Measurements from ENCODE around the gene RAB40C.

RAB40C gene, protein sequence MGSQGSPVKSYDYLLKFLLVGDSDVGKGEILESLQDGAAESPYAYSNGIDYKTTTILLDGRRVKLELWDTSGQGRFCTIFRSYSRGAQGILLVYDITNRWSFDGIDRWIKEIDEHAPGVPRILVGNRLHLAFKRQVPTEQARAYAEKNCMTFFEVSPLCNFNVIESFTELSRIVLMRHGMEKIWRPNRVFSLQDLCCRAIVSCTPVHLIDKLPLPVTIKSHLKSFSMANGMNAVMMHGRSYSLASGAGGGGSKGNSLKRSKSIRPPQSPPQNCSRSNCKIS

DNA sequence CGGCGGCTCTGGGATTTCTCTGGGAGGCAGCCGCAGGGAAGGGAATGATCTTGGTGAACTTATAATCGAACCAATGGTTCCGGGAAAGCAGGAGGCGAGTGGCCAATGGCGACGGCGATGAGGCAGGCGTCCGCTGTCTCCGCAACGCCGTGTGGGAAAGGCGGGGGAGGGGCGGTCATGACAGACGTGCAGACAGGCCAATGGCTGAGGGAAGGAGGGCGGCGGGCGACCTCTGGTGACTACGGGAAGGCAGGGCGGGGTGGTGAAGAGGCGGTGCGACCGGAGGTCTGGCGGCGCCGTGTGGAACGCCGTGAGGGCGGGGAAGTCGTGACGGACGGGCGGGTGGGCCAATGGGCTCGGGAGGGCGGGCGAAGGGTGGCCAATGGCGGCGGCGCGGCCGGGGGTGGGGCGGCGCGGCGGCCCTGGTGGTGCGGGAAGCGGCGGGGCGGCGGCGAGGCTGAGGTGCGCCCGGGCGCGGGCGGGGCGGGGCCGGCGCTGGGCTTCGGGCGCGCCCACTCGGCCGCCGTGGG is at the start of gene RAB40C:
RAB40C (plus strand) TSS at position 409 of the 530 bp plus-strand sequence. CDS start 226 bp downstream, outside the sequence.
- peak; percentile 97 for DNase-seq

DNA sequence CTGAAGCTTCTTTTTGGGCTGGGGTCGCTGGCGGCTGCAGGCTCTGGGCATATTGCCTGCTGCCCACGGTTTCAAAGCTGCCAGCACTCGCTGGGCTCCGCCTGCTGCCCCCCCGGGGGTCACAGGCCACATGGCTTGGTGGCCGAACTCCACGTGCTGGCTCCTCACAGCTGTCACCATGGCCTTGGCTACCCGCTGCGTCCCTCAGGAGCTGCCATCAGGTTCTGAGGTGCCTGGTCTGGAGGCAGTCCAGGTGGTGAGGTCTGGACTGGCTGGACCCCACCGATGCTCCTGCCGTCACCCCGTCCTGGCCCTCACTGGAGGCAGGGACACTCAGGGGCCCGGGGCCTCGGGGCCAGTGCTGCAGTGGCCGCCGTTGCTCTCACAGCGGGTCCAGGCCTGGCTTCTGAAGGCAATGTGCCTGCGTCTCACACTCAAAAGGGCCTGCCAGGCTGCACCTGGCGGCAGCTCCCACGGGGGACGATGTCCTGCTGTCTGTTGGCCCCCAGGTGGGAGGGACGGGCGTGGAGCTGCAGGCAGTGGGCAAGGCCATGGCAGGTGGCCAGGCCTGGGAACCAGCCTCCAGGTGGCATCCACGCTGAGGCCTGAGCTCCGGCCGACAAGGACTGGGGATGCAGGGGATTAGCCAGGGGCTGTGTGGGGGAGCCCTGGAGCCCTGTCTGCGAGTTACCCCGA is 49.1 kb upstream of the RAB40C start:
- no peak for DNase-seq

DNA sequence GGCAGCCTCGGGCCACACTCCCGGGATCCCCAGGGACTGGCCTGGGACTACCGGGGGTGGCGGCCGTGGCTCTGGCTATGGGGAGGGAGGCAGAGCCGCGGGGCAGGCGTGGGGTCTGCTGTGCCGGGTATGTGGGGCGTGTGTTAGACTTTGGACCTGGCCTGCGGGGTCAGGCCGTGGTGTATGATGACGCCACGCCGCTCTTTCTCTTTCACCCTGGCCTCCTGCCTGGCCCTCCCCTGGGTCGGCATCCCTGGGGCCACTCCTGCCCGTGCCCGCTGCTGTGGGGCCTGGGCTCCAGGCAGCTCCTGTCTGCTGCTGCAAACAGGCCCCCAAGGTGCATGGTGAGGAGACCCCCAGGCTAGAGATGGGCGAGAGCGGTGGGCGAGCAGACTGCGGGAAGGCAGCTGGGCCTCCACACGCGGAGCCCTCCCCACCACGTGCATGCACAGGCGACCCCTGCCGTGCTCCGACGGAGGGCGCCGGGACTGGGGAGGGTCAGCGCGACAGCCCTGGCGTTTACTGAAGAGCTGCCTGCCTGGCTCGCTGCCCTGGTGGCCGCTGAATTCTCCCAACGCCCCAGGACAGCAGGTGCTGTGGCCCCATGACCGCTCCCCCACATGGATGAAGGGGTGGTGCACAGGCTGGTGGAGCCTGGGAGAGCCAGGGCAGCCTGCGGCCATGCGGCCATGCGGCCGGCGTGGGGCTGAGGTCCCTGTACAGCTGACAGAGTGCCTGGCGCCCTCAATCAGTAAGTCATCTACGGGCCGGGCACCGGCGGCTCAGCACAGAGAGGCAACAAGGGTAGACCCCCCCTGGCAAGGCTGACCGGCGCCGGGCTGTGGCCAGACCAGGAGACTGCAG is 46.3 kb upstream of the RAB40C start:
- DNase-seq: no peak

DNA sequence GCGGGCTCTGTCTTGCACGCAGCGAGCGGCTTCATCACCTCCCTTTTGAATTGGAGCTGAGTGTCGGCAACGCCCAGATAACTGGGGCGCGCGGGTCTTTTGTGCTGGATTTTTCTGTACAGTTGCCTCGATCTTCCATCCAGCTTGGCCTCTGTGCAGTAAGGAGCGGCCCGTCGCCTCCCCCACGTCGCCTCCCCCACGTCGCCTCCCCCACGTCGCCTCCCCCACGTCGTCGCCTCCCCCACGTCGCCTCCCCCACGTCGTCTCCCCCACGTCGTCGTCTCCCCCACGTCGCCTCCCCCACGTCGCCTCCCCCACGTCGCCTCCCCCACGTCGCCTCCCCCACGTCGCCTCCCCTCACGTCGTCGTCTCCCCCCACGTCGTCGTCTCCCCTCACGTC is 45.3 kb upstream of the RAB40C start:
- no peak for DNase-seq

DNA sequence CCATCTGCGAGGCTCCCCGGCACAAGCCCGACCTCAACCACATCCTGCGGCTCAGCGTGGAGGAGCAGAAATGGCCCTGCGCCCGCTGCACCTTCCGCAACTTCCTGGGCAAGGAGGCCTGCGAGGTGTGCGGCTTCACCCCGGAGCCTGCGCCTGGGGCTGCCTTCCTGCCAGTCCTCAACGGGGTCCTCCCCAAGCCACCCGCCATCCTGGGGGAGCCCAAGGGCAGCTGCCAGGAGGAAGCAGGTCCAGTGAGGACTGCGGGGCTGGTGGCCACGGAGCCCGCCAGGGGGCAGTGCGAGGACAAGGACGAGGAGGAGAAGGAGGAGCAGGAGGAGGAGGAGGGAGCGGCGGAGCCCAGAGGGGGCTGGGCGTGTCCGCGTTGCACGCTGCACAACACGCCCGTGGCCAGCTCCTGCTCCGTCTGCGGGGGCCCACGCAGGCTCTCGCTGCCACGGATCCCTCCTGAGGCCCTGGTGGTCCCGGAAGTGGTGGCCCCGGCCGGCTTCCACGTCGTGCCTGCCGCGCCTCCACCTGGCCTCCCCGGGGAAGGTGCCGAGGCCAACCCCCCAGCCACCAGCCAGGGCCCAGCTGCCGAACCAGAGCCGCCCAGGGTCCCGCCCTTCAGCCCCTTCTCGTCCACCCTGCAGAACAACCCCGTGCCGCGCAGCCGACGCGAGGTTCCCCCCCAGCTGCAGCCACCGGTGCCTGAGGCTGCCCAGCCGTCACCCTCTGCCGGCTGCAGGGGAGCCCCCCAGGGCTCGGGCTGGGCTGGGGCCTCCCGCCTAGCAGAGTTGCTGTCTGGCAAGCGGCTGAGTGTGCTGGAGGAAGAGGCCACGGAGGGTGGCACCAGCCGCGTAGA is 42.7 kb upstream of the RAB40C start:
- DNase-seq: peak; percentile 25

DNA sequence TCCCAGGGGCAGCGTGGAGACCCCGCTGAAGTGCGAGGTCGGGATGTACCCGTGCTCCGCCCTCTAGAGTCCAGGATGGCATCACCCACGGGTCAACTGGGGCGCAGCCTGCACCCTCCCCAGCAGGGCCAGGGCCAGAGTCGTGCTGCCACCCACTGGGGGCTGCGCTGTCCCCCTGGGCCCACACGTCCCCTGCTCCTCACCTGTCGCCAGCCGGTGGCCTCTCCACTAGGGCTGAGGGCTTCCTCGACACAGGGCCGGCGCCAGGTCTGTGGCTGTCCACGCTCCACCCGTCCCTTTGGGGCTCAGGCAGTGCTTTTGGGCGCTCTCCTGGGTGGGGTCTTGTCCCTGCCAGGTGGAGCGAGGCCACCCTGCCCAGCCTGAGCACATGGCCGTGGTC is 41.3 kb upstream of the RAB40C start:
- DNase-seq: no peak

DNA sequence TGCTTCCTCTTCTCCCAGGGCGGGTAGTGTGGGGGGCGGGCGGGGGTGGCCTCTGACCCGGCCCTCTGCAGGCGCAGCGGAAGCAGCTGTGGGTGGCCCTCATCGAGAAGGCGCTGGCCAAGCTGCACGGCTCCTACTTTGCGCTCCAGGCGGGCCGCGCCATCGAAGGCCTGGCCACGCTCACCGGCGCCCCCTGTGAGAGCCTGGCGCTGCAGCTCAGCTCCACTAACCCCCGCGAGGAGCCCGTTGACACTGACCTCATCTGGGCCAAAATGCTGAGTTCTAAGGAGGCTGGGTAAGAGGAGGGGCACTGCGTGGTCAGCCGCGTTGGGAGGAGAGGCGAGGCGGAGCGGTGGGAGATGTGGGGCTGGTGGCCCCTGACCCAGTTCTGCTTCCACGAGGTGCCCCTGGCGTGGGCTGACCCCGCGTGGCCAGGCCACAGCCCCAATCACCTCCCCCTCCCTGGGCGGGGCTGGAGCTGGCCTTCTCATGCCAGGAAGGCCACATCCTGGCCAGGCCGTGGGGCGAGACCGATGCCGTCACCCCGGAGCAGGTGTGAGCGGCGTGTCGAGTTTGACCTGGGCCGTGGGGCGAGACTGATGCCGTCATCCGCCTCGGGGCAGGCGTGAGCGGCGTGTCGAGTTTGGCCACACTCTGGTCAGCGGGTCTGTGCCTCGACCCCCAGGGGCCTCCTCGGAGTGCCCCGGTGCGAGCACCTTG is 40.2 kb upstream of the RAB40C start:
- DNase-seq: no peak

DNA sequence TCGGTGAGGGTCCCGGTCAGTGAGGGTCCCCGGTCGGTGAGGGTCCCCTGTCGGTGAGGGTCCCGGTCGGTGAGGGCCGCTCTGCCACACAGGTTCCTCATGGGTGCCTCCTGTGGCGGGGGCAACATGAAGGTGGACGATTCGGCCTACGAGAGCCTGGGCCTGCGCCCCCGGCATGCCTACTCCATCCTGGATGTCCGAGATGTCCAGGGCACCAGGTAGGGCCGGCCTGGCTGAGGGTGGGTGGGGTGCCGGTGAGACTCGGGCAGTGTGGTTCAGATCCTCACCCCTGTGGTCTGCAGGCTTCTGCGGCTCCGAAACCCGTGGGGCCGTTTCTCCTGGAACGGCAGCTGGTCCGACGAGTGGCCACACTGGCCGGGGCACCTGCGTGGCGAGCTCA is 38.7 kb upstream of the RAB40C start:
- no peak for DNase-seq

DNA sequence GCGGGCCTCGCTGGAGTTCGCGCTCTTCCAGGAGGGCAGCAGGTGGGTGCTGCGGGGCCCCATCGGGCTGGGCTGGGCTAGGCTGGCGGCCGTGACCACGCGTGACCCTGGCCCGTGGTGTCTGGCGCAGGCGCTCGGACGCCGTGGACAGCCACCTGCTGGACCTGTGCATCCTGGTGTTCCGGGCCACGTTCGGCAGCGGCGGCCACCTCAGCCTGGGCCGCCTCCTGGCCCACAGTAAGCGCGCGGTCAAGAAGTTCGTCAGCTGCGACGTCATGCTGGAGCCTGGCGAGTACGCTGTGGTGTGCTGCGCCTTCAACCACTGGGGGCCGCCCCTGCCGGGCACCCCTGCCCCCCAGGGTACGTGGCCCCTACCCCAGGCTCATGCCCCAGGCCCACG is 37.7 kb upstream of the RAB40C start:
- DNase-seq: no peak

DNA sequence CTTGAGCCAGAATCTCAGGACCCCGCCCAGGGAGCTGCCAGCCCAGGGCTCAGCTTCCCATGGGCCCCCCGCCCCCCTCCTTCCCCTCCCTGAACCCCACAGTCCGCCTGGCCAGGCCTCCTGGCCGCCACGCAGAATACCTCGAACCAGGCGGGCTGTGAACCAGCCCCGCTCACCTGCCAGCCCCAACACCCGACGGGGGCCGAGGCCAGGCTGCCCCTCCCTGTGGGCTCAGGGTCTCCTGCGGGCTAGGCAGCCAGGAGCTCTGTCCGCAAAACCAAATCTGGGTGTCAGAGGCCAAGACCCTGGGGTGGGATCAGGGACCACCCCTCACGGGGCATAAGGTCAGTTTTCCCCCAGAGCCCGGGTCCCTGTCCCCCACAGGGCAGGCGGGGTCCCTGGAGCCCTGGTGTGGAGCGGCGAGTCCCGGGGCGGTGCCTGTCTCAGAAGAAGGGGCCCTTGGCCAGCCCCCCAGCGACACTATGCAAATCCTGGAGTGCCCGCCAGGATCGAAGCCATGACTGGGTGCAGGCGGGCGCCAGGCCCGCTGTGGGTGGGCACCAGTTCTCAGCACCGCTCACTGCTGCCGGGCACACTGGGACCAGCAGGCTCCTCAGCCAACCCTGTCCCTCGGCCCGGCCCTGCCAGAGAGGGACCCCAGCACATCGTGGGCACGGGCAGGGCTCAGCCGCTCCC is 36.1 kb upstream of the RAB40C start:
- no peak for DNase-seq

DNA sequence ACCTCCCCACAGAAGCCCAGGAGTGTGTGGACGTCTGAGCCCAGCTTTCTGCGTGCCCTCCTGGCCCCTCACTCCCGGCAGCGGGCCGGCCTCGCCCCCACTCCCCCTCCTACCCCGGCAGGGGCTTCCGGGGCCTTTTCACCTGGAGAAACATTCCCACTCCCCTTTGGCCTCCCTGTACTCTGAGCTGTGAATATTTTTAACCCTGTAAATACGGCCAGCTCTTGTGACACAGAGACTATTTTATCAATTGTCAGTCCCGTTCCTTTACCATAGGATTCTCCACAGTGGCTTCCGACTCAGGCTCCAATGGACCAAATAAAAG is 35.6 kb upstream of the RAB40C start:
- no peak for DNase-seq

DNA sequence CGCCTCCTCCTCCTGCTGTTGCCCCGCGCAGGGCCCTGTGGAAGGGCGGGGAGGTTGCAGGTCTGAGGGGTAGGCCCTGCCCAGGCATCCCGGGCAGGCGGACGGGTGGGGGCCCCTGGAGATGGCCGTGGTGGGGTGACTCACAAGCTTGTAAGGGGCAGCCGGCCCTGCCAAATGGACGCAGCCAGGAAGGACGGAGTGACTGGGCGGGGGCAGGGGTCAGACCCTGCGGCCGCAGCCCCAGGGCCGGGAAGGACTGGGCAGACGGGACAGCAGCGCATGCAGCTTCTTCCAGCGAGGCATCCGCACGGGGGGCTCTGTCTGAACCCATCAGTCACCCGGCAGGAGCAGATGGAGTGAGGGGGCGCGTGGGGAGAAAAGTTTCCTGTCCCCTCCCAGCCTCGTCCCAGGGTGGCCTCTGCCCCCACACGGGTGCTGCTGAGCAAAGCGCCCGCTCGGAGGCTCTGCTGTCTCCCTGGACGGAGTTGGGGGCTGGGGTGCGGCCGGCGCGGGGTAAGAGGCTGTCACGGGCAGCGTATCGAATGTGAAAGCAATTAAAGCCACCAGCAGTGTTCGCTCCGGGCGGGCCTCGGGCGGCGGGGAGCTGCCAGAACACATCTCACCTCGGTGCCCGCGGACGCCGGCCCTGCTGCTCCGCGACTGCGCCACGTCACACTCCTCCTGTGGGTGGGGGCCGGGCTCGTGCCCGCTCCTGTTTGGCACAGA is 35.1 kb upstream of the RAB40C start:
- DNase-seq: peak; percentile 10

DNA sequence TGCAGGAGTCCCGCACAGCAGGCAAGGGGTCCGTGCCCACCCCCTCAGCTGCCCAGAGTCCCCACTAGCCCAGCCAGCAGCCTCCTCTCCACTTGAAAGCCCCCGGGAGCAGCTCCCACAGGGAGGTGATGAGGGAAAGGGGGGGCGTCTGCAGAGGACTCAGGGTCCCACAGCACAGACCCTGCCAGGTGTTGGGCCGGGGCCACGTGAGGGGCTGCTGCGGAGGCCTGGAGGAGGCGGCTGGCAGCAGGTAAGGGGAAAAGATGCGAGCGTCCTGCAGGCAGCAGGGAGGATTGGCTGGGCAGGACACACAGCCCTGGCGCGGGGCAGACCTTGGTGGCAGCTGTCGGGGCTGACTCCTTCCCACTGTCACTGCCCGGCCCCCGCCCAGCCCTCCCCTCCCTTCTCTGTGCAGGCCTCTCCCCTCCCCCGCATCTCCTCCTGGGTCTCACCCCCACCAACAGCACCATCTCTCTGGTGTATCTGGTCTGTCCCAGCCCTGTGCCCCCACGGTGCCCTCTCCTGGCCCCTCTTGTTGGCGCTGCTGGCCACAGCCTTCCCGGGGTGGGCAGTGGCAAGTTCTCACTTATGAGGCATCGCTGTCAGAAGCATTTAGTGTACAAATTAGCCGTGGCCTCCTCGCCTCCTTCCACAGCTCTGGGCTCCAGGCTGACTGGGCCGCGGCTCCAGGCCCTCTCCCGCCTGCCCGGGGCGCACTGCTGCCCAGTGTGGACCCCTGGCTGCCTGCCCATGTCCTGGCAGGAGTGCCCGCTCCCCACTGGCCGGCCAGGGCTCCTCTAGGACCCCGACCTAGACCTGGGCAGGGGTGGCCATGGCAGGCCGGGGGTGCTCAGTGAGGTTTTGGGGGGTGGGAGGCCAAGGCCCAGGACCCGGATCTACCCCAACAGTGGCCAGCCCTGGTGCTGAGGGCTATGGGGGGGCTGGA is 34.1 kb upstream of the RAB40C start:
- no peak for DNase-seq

DNA sequence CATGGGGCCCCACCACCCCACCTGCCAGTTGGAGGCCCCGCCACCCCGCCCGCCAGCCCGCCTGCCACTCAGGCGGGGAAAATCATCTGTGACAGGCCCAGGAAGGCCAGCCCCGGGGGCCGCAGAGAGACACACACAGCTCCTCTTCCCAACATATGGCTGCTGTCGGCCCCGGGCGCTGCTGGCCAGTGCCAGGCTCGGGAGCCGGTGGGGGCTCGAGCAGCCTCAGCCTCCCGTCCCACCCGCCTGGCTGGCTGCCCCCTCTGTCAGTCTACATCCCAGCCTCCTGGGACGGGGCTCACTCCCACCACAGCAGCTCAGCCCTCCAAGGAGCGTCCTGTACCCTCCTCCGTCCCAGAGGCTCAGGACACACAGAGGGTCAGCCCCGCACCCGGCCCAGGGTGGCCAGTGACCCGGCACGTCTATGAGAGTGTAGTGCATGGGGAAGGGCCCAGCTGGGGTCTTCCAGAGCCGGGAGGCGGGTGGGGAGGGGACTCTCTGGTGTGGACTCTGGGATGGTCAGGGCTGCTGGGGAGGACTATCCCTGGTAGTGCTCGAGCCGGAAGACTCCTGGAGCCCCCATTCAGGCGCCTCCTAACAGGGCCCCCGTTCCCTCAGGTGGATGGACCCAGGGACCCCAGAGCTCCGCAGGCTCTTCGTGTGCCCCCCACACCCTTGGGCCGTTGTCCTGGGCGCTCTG is 33.2 kb upstream of the RAB40C start:
- no peak for DNase-seq

DNA sequence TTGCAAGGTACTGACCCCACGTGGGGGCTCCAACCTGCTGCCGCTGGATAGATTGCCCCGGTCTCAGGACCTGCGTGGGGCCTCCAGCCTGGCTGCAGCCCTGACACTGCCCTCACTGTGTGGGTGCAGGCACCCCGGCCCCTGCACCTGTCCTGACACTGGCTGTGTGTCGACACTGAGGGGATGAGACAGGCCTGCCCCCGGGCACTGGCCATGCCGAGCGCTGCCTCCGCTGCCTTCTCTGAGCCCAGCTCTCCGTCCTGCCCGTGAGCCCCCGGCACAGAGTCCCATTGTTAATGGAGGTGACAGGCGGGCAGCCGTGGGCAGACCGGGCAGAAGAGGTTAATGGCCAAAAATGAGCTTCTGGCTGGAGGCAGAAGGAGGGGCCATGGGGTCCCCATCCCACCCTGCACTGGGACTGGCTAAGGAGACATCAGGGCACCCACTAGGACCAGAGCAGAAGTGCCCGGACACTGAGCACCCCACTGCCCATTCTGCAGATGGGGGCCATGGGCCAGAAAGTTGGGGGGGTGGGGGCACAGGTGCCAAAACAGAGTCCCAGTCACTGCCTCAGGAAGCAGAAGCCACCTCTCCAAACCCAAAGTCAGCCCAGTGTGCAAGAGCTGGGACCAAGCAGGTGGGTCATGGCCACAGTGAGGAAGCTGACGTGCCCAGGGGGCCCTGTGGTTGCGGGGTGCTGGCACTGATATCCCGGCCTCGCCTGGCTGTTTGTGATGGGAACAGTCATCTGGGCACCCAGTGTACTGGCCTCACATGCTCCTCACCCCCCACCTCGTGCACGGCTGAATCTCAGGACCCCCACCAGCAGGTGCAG is 32.2 kb upstream of the RAB40C start:
- no peak for DNase-seq

DNA sequence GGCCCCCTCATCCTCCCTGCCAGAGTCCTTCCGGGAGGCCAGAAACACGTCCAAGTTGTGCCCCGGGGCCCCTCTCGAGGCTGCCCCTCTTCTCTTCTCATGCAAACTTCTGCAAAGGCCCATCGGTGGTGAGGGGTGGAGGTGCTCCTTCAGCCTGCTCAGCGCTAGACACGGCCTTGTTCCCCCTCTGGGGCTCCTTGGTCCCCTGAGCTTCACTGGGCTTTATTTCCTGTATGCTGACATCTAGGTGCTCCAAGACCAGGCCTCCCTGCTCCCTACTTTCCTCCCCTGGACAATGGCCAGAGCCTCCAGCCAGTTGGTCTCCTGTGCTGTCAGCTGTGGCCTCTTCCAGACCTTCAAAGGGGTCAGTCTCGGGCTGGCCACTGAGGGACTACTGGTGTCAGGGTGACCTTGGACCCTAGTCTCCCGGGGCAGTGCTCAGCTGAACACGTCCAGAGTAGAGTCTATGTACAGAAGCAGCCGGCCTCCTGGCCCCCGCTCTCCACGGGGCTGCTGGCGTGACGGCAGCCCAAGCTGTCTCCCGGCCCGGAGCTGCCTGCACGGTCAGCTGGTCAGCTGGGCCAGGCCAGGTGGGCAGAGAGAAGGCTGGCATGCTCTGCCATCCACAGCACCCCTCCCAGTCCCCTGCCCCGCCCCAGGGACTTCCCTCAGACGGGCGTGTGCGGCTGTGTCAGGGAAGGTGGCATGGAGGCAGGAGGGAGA is 31.4 kb upstream of the RAB40C start:
- no peak for DNase-seq

DNA sequence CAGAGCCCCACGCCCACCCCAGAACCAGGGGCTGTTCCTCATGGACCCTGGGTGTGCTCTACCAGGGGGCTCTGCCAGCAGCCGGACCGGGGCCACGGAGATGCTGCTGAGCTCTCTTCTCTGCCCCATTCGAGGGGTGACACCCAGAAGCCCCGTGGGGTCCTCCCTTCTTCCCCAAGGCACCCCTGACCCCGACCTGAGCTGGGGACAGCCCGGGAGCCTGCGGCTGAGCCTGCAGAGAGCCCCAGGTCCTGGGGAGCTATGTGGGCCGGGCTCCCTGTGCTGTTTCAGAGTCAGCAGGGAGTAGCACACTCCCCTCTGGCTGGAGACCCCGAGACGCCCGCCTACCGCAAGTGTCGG is 30.9 kb upstream of the RAB40C start:
- DNase-seq: no peak
